Activated T-cell treated with anti-CD3 and anti-CD28 coated beads for 48 hours (primary cell): Measurements from ENCODE around the gene ANO9.
"Not testable (repeated sequence)": the region's sequence is repeated elsewhere in the genome, so short reads cannot be mapped to it uniquely, and the experiment has no call there.

Experiments used
- DNase-seq: peaks from one replicate; pipeline ENCODE4 v3.0.0-alpha.2; 2020; ENCODE audit warnings: low read depth

The ANO9 gene

DNA sequence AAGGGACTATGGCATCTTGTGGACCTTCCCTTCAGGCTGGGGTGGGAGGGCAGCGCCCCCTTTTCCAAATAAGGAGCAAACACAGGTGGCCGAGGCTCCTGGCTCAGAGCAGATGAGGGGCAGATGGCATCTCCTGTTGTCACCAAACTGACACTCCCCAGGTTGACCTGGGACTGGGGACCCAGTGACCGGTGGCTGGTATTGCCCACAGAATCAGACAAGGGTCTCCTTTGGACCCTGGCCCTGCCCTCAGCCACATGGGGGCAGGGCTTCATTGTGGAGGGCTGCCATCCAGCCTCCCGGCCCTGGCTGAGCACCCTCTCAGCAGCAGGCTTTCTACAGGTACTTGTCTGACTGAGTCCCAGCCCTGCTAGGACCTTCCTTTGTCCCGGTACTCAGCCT, 26.2 kb downstream of the ANO9 start:
- no peak for DNase-seq

DNA sequence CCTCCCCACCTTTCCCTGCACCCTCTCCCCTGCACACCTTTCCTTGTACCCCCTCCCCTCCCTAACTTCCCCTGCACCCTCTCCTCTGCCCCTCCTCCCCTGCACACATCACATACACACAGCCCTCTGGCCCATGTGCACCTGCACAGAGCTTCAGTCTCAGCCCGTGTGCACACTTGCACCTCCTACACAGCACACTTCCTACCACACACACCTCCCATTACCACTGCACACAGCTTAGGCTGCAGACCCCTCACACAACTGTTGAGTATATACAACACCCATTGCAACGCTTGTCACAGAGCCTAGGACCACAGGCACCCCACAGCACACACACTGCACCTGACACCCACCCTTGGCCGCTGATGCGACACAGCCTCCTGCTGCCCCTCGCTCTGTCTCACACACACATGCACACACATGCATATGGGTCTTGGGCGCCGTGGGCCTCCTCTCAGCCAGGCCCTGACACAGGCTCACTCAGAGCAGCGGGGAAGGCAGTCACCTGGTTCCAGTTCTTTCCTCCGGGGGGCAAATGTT, 27.4 kb downstream of the ANO9 start:
- DNase-seq, result no peak

DNA sequence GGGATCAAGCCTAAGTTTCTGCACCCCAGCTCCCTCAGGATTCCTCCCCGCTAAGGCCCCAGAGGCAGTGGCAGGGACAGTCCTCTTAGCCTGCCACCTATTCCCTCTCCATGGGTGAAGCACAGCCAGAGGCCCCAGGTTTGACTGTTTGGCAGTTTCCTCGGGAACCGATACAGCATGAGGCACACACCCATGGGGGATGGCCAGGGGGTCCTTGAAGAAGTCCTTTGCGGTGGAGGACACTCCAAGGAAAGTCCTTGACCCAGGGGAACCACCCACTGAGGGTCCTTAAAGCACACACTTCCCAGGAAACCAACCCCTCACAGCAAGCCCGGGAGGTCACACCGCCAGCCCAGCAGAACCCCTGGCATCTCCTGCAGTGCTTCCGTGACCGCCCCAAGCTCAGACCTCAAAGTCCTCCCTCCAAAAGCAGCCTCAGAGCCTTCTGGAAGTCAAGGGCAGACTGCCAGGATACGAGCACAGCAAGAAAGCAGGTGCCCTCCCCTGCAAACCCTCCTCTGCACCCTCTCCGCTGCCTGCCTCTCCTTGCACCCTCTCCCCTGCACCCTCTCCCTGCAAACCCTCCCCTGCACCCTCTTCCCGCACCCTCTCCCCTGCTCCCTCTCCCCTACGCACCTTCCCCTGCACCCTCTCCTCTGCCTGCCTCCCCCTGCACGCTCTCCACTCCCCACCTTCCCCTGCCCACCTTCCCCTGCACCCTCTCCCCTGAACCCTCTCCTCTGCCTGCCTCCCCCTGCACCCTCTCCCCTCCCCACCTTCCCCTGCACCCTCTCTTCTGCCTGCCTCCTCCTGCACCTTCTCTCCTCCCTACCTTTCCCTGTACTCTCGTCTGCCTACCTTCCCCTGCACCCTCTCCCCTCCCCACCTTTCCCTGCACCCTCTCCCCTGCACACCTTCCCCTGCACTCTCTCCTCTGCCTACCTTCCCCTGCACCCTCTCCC, 28.4 kb downstream of the ANO9 start:
- DNase-seq, result no peak

DNA sequence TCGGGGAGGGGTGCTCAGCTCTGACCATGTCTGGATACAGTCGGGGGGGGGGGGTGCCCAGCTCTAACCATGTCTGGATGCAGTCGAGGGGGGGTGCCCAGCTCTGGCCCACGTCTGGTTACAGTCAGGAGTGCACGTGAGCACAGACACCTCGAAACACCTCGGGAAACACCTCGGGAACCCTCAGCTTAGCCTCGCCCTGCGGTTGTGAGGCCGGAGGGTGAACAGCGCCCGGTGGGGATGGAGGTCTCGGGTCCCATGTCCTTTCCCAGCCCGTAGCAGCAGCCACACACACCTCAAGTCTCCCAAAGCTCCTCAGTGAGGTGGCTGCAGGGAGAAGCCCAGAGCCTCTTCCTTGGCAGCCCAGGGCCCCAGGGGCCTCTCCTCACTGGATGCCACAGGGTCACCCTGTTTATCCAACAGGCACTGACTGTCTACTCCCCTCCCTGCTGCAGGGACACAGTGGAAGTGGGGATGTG, 29.1 kb downstream of the ANO9 start:
- DNase-seq, result no peak

DNA sequence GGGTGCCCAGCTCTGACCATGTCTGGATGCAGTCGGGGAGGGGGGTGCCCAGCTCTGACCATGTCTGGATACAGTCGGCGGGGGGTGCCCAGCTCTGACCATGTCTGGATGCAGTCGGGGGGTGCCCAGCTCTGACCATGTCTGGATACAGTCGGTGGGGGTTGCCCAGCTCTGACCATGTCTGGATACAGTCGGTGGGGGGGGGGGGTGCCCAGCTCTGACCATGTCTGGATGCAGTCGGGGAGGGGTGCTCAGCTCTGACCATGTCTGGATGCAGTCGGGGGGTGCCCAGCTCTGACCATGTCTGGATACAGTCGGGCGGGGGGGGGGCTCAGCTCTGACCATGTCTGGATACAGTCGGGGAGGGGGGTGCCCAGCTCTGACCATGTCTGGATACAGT, 30.3 kb downstream of the ANO9 start:
- not testable (repeated sequence) for DNase-seq

DNA sequence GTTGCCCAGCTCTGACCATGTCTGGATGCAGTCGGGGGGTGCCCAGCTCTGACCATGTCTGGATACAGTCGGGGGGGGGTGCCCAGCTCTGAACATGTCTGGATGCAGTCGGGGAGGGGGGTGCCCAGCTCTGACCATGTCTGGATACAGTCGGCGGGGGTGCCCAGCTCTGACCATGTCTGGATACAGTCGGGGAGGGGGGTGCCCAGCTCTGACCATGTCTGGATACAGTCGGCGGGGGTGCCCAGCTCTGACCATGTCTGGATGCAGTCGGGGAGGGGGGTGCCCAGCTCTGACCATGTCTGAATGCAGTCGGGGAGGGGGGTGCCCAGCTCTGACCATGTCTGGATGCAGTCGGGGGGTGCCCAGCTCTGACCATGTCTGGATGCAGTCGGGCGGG, 31.1 kb downstream of the ANO9 start:
- DNase-seq, result not testable (repeated sequence)

DNA sequence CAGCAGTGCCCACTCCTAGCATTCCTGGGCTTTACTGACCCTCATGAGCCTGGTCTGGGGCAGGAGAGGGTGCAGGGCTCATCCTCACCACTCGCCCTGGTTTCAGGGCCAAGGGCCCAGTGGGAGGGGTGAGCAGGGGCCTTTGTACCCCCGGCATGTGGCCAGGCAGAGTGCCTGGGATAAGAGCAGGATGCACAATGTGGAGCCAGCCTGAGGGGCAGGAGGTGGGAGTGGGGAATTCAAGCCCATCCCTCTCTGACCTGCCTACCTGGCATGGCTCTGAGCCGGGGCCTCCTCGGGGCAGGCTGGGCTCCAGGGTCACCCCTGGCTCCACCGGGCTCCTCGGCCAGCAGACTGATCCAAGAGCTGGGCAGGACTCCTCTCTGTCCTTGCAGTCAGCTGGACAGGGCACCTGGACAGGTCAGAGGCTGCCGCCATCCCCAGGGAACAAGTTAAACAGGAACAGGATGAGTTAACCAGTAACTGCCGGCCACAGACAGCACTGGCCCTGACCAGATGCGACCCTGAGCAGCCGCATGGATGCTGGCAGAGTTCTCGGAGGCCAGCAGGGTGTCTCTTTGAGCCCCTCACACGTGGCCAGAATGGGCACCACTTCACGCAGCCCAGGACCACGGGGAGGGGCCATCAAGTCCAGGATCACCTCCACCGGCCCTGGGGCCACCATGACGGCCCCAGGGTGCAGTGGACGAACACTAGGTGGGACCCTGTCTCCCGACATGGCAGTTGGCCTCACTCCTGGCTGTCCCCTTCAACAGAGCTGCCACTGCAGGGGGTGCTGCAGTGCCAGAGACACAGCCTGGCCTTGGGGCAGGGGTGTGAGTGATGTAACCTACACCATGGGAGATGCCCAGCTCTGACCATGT, 32.0 kb downstream of the ANO9 start:
- DNase-seq, result no peak

DNA sequence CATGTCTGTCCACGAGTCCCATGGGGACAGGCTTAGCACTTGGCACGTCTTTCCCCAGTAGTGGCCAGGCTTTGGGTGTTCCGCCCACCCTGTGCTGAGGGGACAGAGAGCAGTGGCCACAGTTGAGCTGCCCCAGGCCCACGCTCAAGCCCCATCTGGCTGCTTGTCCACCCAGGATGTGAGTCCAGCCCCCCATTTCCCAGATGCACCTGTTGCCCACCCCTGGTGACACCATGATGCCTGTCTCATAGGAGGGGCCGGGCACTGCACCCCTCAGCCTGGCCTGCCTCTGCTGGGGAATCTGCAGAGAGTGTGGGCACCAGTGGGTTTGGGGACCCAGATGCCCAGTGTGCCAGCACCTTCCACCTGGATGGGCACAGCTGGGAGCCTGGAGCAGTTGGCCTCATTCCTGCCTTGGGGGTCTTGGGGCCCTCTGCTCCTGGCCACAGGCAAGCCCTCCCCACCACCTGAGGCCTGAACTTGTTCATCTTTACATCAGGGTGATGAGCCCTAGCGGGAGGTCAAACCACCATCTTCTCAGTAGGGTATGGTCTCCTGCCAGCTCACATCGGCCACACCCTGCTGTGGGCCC, 32.7 kb downstream of the ANO9 start:
- no peak for DNase-seq

DNA sequence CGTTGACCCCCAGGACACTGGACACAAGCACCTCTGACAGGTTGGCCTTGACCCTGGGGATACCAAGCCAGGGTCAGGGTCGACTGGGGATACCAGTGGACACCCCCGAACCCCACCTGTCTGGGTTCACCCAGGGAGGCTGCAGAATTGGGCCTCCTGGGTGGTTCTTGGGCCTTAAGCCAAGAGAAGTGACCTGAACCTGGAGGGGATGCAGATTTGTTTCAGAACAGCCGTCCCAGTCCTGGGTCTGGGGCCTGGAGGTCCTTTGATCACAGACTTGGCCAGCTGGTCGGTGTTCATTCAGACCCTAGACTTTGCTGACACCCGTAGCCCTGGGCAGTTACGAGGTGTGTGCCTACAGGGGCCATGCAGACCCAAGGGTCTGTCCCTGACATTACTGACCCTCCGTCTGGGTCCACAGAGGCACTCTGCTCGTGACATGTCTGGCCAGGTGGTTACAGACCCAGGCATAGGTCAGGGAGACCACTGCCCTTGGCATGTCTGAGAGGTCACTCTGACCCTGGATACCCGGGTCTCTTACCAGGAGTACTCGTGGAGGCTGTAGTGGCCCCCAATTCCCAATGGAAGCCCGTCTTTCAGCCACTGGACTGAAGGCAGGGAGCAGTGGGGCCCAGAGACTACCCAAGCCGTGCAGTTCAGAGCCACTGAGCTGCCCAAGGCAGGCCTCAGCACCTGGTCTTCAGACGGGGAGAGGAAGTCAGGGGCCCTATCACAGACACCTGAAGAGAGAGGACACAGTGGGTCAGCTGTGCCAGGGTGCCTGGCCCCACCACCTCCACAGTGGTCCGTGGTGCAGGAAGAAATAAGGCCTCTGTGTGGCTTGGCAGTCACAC, 33.4 kb downstream of the ANO9 start:
- DNase-seq, result no peak

DNA sequence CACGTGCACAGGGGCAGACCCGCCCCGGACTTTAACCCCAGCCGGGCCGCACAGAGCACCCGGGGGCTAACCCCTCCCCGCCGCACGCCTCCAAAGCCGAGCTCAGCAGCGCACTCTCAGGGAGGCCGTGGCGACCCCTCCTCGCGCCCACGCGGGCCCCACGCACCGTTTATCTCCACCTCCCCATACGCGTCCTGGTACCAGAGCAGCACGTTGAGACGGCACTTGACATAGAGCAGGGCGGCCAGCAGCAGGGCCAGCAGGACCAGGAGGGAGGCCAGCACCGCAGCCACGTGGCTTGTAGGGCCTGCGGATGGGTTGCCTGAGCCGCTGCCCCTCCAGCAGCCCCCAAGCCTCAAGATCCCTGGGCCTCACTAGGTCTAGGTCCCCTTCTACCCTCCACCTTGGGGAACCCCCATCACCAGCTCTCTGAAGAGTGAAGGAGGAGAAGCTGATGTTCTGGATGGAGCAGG, 34.1 kb downstream of the ANO9 start:
- no peak for DNase-seq

DNA sequence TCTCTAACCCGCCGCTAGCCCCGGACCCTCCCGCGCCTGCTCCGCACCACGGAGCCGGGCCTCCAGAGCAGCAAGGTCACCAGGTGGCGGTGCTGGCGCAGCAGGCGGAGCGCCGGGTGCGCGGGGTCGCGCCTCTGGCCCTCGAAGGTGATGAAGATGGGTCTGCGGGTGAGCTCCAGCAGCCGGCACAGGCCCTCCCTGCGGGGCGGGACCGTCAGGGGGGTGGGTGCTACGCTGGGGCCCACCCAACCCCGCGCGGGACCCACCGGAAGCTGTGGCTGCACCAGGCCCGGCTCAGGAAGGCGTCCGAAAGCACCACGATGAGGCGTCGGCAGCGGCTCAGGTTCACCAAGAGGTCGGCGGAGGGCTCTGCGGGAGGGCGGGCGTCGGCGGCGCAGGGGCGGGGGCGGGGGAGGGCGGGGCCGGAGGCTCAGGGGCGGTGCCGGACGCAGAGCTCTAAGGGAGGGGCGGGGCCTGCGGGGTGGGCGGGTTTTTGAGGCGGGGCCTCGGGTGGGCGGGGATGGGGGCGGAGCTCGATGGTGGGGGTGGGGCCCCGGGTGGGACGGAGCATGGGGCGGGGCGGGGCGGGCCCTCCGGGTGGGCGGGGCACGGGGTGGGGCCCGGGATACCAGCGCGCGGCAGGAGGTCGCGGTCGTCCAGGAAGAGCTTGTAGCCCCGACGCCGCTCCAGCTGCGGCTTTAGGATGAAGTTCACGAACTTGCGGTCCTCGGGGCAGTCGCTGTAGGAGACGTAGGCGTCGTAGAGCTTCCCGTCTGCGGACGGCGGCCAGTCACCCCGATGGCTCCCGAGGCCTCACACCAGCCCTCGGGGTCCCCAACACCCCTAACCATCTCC, 34.8 kb downstream of the ANO9 start:
- peak; percentile 85 for DNase-seq

DNA sequence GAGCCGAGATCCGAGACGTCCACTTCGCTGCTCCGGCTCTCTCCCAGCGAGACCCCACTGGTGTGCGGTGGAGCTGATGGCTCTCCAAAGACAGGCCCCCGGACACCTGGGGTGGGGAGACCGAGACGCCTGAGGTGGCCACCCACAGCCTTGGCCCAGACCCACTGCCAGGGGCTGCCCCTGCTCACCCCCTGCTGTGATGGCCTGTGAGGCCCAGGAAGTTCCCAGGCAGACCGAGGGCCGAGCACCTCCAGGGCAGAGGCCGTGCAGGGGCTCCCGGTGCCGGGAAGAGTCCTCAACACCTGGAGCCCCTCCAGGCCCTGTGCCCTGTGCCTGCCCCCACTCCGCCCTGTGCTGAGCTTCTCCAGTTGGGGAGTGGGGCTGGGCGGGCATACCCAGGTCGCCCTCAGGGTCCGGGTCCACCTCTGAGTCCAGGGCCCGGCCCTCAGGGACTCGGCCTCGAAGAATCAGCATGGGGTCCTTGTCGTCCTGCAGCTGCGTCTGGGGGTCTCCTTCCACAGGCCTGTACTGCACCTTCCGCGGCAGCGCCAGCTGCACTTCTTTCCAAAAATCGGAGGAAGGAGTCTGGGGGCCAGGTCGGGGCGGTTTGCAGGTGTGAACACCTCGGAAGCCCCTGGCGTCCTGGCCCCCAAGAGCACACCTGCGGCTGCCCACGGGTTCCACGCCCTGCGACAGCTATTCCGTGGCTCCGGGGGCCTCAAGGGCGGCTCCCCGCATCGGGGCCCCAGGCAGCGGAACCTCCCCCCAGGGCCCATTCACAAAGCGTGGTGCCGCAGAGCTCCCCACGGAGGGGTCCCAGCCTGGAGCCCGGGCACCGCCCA, 35.6 kb downstream of the ANO9 start:
- DNase-seq, result no peak

DNA sequence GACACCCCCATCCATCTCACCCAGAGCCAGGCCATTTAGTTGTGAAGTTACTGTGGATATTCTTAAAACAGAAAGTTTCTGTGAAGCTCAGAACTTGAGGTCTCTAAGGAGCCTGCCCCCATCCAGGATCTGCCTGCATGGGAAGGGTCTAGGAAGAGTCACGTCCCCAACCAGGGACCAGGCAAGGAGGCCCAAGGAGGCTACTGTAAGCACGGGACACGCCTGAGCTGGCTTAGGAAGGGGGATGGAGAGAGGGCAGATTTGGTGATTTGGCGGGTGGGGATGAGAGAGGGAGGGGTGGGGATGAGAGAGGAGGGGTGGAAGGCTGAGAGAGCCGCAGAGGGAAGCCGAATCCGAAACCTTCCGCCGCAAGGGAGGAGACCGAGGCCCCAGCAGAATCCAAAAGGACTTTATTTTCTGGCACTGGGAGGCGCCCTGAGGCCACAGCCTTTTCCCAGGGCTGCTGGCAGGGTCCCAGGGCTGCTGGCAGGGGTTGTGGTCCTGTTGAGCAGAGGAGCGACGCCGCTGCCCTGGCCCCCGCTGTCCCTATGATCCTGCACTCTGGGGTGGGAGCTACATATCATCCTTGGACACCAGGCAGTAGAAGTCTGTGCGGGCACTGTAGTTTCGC, 36.4 kb downstream of the ANO9 start:
- DNase-seq, result no peak

DNA sequence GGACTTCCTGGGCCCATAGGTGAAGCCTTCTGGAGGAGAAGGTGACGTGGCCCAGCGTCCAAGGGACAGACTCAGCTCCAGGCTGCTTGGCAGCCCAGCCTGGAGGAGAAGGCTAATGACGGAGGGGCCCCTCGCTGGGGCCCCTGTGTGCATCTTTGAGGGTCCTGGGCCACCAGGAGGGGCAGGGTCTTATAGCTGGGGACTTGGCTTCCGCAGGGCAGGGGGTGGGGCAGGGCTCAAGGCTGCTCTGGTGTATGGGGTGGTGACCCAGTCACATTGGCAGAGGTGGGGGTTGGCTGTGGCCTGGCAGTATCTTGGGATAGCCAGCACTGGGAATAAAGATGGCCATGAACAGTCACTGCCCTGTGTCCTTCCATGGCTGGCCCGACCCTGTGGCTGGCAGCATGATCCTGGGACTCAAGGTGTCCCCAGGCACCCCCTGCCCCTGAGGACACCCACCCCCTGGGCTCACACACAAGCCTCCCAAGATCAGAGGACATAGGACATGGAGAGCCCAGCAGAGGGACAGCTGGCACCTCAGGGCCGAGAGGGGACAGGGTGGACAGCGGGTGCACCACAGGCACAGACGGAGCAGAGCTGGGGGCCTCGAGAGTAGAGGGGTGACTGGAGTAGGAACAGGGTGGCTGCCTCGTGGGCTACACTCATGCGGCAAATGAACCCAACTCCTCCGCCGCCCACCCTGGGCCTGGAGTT, 37.1 kb downstream of the ANO9 start:
- no peak for DNase-seq

DNA sequence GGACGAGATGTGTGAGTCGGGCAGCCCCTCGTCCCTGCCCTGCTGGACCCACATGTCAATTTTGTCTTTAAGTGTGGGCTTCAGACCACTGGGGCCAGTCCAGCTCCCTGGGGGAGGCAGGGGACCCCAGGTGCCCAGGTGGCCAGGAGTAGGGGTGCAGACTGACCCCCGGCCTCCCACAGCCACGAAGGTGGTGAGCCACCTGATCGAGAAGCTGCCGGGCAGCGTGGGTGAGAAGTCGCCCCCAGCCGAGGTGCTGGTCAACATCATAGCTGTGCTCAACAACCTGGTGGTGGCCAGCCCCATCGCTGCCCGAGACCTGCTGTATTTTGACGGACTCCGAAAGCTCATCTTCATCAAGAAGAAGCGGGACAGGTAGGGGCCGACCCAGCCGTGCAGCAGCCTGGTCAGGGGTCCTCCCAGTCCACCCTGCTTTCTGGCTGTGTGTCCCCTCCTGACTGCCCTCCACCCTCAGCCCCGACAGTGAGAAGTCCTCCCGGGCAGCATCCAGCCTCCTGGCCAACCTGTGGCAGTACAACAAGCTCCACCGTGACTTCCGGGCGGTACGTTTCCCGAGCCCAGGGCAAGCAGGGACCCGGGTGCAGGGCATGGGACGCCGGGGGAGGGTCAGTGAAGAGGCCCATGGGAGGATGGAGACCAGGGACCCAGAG, 37.9 kb downstream of the ANO9 start:
- DNase-seq, result no peak

DNA sequence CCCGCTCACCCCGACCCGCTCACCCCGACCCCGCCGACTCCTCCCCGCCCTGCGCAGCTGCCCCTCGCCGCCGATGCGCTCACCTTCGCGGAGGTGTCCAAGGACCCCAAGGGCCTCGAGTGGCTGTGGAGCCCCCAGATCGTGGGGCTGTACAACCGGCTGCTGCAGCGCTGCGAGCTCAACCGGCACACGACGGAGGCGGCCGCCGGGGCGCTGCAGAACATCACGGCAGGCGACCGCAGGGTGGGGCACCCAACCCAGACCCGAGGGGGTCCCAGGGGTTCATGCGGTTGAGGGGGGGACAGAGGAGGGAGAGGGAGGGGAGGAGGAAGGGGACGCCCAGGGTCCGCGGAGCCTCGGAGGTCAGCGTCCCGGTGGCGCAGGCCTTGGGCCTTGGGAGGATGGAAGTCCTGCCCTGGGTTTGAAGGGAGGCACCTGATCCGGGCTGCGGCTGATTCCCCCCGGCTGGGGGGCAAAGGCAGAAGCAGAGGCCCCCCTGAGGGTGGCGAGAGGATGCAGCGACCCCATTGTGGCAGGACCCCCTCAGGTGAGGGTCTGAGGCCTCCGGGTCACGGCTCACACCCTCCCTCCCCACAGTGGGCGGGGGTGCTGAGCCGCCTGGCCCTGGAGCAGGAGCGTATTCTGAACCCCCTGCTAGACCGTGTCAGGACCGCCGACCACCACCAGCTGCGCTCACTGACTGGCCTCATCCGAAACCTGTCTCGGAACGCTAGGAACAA, 38.6 kb downstream of the ANO9 start:
- no peak for DNase-seq

DNA sequence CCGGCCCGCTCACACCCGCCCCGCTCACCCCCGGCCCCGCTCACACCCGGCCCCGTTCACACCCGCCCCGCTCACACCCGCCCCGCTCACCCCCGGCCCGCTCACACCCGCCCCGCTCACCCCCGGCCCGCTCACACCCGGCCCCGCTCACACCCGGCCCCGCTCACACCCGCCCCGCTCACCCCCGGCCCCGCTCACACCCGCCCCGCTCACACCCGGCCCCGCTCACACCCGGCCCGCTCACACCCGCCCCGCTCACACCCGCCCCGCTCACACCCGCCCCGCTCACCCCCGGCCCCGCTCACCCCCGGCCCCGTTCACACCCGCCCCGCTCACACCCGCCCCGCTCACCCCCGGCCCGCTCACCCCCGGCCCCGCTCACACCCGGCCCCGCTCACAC, 40.6 kb downstream of the ANO9 start:
- DNase-seq, result not testable (repeated sequence)
